Measurements from ENCODE around the gene EEPD1.

DNA sequence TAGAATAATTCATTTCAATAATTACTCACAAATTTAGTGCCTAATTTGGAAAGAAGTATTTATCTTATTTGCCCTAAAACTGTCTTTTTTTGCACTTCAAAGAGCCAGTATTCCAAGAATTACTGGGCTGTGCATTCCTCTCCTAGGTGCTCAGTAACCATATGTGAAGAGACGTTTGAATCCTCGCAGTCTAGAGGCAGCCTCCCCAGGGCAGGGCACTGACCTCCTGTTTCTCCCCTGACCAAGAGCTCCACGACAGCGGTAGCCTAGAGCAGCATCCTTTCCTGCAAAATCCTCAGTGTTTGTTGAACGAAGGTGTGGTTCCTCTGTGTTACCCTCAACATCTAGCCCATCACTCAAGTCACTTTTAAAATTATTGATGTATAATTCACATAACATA is 113.1 kb downstream of the EEPD1 start:
- TF ChIP-seq ZNF384 (IDR thresholded peaks at IDR 0.05), result no peak
- no peak for TF ChIP-seq SP1 (IDR thresholded peaks at IDR 0.05)
- no peak for TF ChIP-seq FOXM1 (IDR thresholded peaks at IDR 0.05; ENCODE audit: borderline replicate concordance)
- no peak for TF ChIP-seq TARDBP (IDR thresholded peaks at IDR 0.05)
- TF ChIP-seq ELF4 (IDR thresholded peaks at IDR 0.05), result no peak
- TF ChIP-seq FOXA1 (IDR thresholded peaks at IDR 0.05), result no peak
- no peak for TF ChIP-seq SUZ12 (IDR thresholded peaks at IDR 0.05)
- TF ChIP-seq LEF1 (IDR thresholded peaks at IDR 0.05; ENCODE audit: borderline replicate concordance), result no peak
- TF ChIP-seq ARNT (IDR thresholded peaks at IDR 0.05), result no peak

Data from HEK293T (cell line).